Suprapubic skin (tissue), 4 donors: ENCODE results near the gene NINL.

Source experiments
- POLR2A ChIP-seq, 2 donors: fragments of 450-650 bp; IDR thresholded peaks; one replicate each; pipeline ENCODE4 v1.6.1; 2017; ENCODE audit warnings: antibody characterized with exemption in 2 of 2, mild to moderate bottlenecking in 2 of 2, moderate library complexity in 2 of 2
- POLR2AphosphoS5 ChIP-seq, 3 donors: sonication (generic); formaldehyde crosslinking; IDR thresholded peaks; one replicate each; pipeline ENCODE4 v1.6.1; 2017; ENCODE audit warnings: antibody characterized with exemption in 3 of 3

- no peak for TF ChIP-seq POLR2A (IDR thresholded peaks at IDR 0.05)
- no peak for TF ChIP-seq POLR2AphosphoS5 (IDR thresholded peaks at IDR 0.05)
Observed at GRCh38 chr20:25510721-25511120, 74.6 kb downstream of the NINL start.
